H1 (cell line): ENCODE data around the gene LRP1. TPM values are rescaled to one million over a fixed set of nuclear protein-coding genes. Genes with fewer than 3 reads are reported as not detected.

ENCODE experiments used
- CTCF ChIA-PET: fragments of 300-600 bp; sonication (Branson Sonifier 250); formaldehyde crosslinking; loops from one replicate; lab custom pipeline; 2021; ENCODE audit not compliant: partially characterized antibody; lab: Charles Lee
- POLR2A ChIA-PET: fragments of 300-600 bp; sonication (Branson Sonifier 250); formaldehyde crosslinking; loops from one replicate; lab custom pipeline; 2021; ENCODE audit warnings: inconsistent platforms; ENCODE audit not compliant: partially characterized antibody; lab: Charles Lee
- DNase-seq, 2 experiments: peaks; one replicate each; pipeline versions ENCODE4 v3.0.0 to v3.0.0-alpha.2; 2010 to 2022; ENCODE audit warnings: low spot score in 2 of 2, low read depth in 1 of 2, mixed read lengths in 1 of 2
- FAIRE-seq: peaks from 2 replicates; lab custom pipeline; 2011; peaks lifted over from hg19 to GRCh38; lab: Jason Lieb, UNC
- H2AFZ ChIP-seq: 2 replicates; pipeline ENCODE4 v1.8.1; 2012; ENCODE audit warnings: low read length, inconsistent platforms
- H2AK5ac ChIP-seq: 2 replicates; pipeline ENCODE4 v1.6.1; 2013; ENCODE audit warnings: low read depth, low read length
- H2BK120ac ChIP-seq: replicated peaks from 2 replicates; pipeline ENCODE3; 2013; ENCODE audit warnings: low read depth, low read length, inconsistent platforms
- H2BK12ac ChIP-seq: 2 replicates; pipeline ENCODE4 v1.6.1; 2013; ENCODE audit warnings: low read depth, low read length
- H2BK15ac ChIP-seq: 2 replicates; pipeline ENCODE4 v1.6.1; 2013; ENCODE audit warnings: low read length
- H2BK20ac ChIP-seq: 2 replicates; pipeline ENCODE4 v1.6.1; 2013; ENCODE audit warnings: low read length
- H2BK5ac ChIP-seq: 2 replicates; pipeline ENCODE4 v1.6.1; 2013; ENCODE audit warnings: low read depth, low read length
- H3K14ac ChIP-seq: 2 replicates; pipeline ENCODE4 v1.6.1; 2013; ENCODE audit warnings: inconsistent platforms; ENCODE audit not compliant: insufficient read length
- H3K18ac ChIP-seq: 2 replicates; pipeline ENCODE4 v1.6.1; 2013; ENCODE audit warnings: low read length; ENCODE audit errors: extremely low read depth
- H3K23ac ChIP-seq: 2 replicates; pipeline ENCODE4 v1.6.1; 2013; ENCODE audit warnings: inconsistent platforms; ENCODE audit not compliant: insufficient read length
- H3K23me2 ChIP-seq: 2 replicates; pipeline ENCODE4 v1.6.1; 2013; ENCODE audit warnings: low read depth, low read length
- H3K27ac ChIP-seq: 2 replicates; pipeline ENCODE4 v1.6.1; 2011; ENCODE audit warnings: low read depth, low read length, inconsistent platforms
- H3K27me3 ChIP-seq, 4 experiments: replicated peaks in 1 of 4; 1 replicate in 1 of 4; 2 replicates in 3 of 4; pipeline versions ENCODE4 v1.6.1 to v1.8.1; 2011 to 2013; ENCODE audit warnings: low read length in 3 of 4, mild to moderate bottlenecking in 3 of 4, inconsistent platforms in 2 of 4, mixed read lengths in 2 of 4, moderate library complexity in 1 of 4; ENCODE audit not compliant: control insufficient read depth in 3 of 4, insufficient read depth in 3 of 4; ENCODE audit errors: extremely low read depth in 1 of 4
- H3K36me3 ChIP-seq, 4 experiments: 2 replicates each; pipeline versions ENCODE4 v1.6.1 to v1.8.1; 2011 to 2013; ENCODE audit warnings: mild to moderate bottlenecking in 4 of 4, low read length in 3 of 4, moderate library complexity in 2 of 4, control low read depth in 1 of 4, inconsistent platforms in 1 of 4; ENCODE audit not compliant: insufficient read depth in 4 of 4, control insufficient read depth in 2 of 4
- H3K4ac ChIP-seq: replicated peaks from 2 replicates; pipeline ENCODE3; 2013; ENCODE audit warnings: low read length, low read depth, mixed read lengths, inconsistent platforms; ENCODE audit not compliant: insufficient read length
- H3K4me1 ChIP-seq, 4 experiments: replicated peaks in 1 of 4; 1 replicate in 1 of 4; 2 replicates in 3 of 4; pipeline versions ENCODE4 v1.6.1 to v1.8.1; 2011 to 2013; ENCODE audit warnings: low read length in 3 of 4, inconsistent platforms in 2 of 4, mixed read lengths in 1 of 4; ENCODE audit not compliant: insufficient read depth in 4 of 4, control insufficient read depth in 3 of 4
- H3K4me2 ChIP-seq, 2 experiments: 2 replicates each; pipeline versions ENCODE4 v1.6.1 to v1.8.1; 2011 to 2013; ENCODE audit warnings: low read depth in 2 of 2, low read length in 2 of 2, control low read depth in 1 of 2, inconsistent platforms in 1 of 2, mild to moderate bottlenecking in 1 of 2; ENCODE audit not compliant: insufficient read depth in 1 of 2
- H3K4me3 ChIP-seq, 4 experiments: fragments of 200-600, 300-600 bp in 1 of 4; sonication (generic), shearing (Covaris generic), sonication (Bioruptor Twin) in 1 of 4; 2 replicates each; pipeline versions ENCODE4 v1.5.1 to v1.8.1; 2011 to 2016; ENCODE audit warnings: low read length in 4 of 4, low read depth in 3 of 4, control low read depth in 2 of 4, inconsistent platforms in 2 of 4, mild to moderate bottlenecking in 2 of 4, mixed read lengths in 1 of 4, moderate library complexity in 1 of 4; ENCODE audit not compliant: insufficient read depth in 2 of 4; ENCODE audit errors: extremely low read depth in 1 of 4
- H3K56ac ChIP-seq: replicated peaks from 2 replicates; pipeline ENCODE3; 2013; ENCODE audit warnings: low read depth, mild to moderate bottlenecking, mixed read lengths, low read length, inconsistent platforms; ENCODE audit not compliant: insufficient read length
- H3K79me1 ChIP-seq: 2 replicates; pipeline ENCODE4 v1.6.1; 2013; ENCODE audit warnings: low read depth, low read length, control low read depth
- H3K79me2 ChIP-seq, 2 experiments: 2 replicates each; pipeline versions ENCODE4 v1.6.1 to v1.8.1; 2012 to 2013; ENCODE audit warnings: low read length in 2 of 2, mild to moderate bottlenecking in 2 of 2, inconsistent platforms in 1 of 2; ENCODE audit not compliant: insufficient read depth in 2 of 2, control insufficient read depth in 1 of 2
- H3K9ac ChIP-seq, 4 experiments: replicated peaks in 1 of 4; 1 replicate in 1 of 4; 2 replicates in 3 of 4; pipeline versions ENCODE4 v1.6.1 to v1.8.1; 2011 to 2013; ENCODE audit warnings: low read depth in 3 of 4, low read length in 3 of 4, control low read depth in 2 of 4, mild to moderate bottlenecking in 2 of 4, moderate library complexity in 2 of 4, inconsistent platforms in 1 of 4; ENCODE audit errors: extremely low read depth in 1 of 4
- H3K9me3 ChIP-seq, 2 experiments: 2 replicates each; pipeline versions ENCODE4 v1.6.1 to v1.8.1; 2012 to 2013; ENCODE audit warnings: mild to moderate bottlenecking in 2 of 2, moderate library complexity in 2 of 2, control low read depth in 1 of 2, inconsistent platforms in 1 of 2, low read depth in 1 of 2, low read length in 1 of 2, mixed read lengths in 1 of 2; ENCODE audit not compliant: insufficient read depth in 2 of 2
- H4K20me1 ChIP-seq, 2 experiments: replicated peaks in 1 of 2; 2 replicates each; pipeline versions ENCODE3 to v1.8.1; 2011 to 2013; ENCODE audit warnings: inconsistent platforms in 2 of 2, low read length in 2 of 2, mild to moderate bottlenecking in 1 of 2; ENCODE audit not compliant: insufficient read depth in 2 of 2, control insufficient read depth in 1 of 2
- H4K5ac ChIP-seq: 2 replicates; pipeline ENCODE4 v1.6.1; 2013; ENCODE audit warnings: low read length, low read depth, mixed read lengths, inconsistent platforms; ENCODE audit not compliant: insufficient read length
- H4K8ac ChIP-seq: 2 replicates; pipeline ENCODE4 v1.8.0; 2013; ENCODE audit warnings: mild to moderate bottlenecking, moderate library complexity, low read length, inconsistent platforms; ENCODE audit not compliant: insufficient read depth; ENCODE audit errors: extremely low read depth
- H4K91ac ChIP-seq: replicated peaks from 2 replicates; pipeline ENCODE3; 2013; ENCODE audit warnings: low read length, mixed read lengths, inconsistent platforms; ENCODE audit not compliant: insufficient read length
- CTBP2 ChIP-seq: IDR thresholded peaks from 2 replicates; pipeline ENCODE4 v1.7.0; 2011; ENCODE audit warnings: borderline replicate concordance, mild to moderate bottlenecking, moderate library complexity, mixed read lengths, low read length; ENCODE audit not compliant: insufficient read depth, insufficient read length
- E2F6 ChIP-seq: IDR thresholded peaks from 2 replicates; pipeline ENCODE4 v1.6.1; 2012; ENCODE audit warnings: inconsistent platforms
- EGR1 ChIP-seq: IDR thresholded peaks from 2 replicates; pipeline ENCODE4 v1.6.1; 2011; ENCODE audit warnings: low read depth, low read length, borderline replicate concordance
- GTF2F1 ChIP-seq: IDR thresholded peaks from 2 replicates; pipeline ENCODE4 v1.6.1; 2012; ENCODE audit warnings: low read depth, low read length, improper control_type of control experiment, borderline replicate concordance
- MAFK ChIP-seq: IDR thresholded peaks from 2 replicates; pipeline ENCODE4 v1.6.1; 2012; ENCODE audit warnings: low read depth, mild to moderate bottlenecking, improper control_type of control experiment, low read length
- NRF1 ChIP-seq: IDR thresholded peaks from 2 replicates; pipeline ENCODE4 v1.6.1; 2011; ENCODE audit warnings: mild to moderate bottlenecking, low read depth, low read length, improper control_type of control experiment
- RBBP5 ChIP-seq: IDR thresholded peaks from 2 replicates; pipeline ENCODE4 v1.7.1; 2012; ENCODE audit warnings: low read depth, mild to moderate bottlenecking, inconsistent platforms, low read length, moderate library complexity, borderline replicate concordance
- RNF2 ChIP-seq: fragments of 200-900, 300-1000 bp; sonication (generic); IDR thresholded peaks from 2 replicates; pipeline ENCODE4 v1.7.1; 2016; ENCODE audit warnings: borderline replicate concordance, low read depth, mild to moderate bottlenecking, antibody characterized with exemption, low read length; ENCODE audit not compliant: poor library complexity, severe bottlenecking; ENCODE audit errors: missing control alignments
- TBP ChIP-seq: IDR thresholded peaks from 2 replicates; pipeline ENCODE4 v1.6.1; 2011; ENCODE audit warnings: low read depth, low read length, improper control_type of control experiment
- USF2 ChIP-seq: IDR thresholded peaks from 2 replicates; pipeline ENCODE4 v1.6.1; 2011; ENCODE audit warnings: low read length, improper control_type of control experiment
- ZNF274 ChIP-seq: IDR thresholded peaks from 2 replicates; pipeline ENCODE4 v1.7.0; 2012; ENCODE audit warnings: low read length, borderline replicate concordance; ENCODE audit errors: extremely low read depth
- polyA plus RNA-seq, 7 experiments: library from polyadenylated mRNA; depleted of rRNA in 3 of 7; stranded (reverse) in 5 of 7; unstranded in 2 of 7; fragments of >200 nt in 5 of 7; fragments of 200-250 nt in 2 of 7; gene quantifications; 1 replicate in 5 of 7; 2 replicates in 1 of 7; 4 replicates in 1 of 7; pipeline versions ENCODE4 v1.2.1 to v1.2.3, GENCODE V29; 2011 to 2013; ENCODE audit warnings: missing spikeins in 2 of 7, mixed read lengths in 2 of 7
- total RNA-seq: library from RNA; stranded (reverse); fragmentation: NEBNext Ultra II Directional; extraction: Animal tissue kit (Norgen Biotek cat#: 25700); gene quantifications from 2 replicates; pipeline ENCODE4 v1.2.1, GENCODE V29; 2021

LRP1 gene
- total and polyA plus RNA-seq, 2 of the 8 experiments (the other 6 are each of a cell fraction or from before 2014, with no cell fraction given): 35.3 to 92.5 TPM

- POLR2A ChIA-PET: interaction anchor here (0.6 to 9.3 kb wide), 24 partner anchors 8 to 358 kb away, joined by 3 to 105 read pairs (median 10); partner anchors contain the start of genes LRP1-AS, MARS1, NEMP1 and STAT6
- TF ChIP-seq ZNF274 (no peak), CTBP2 (no peak), TBP (no peak), USF2 (no peak), RBBP5 (no peak), EGR1 (no peak), E2F6 (no peak), RNF2 (no peak), GTF2F1 (no peak), NRF1 (no peak), MAFK (no peak)
Measured at GRCh38 chr12:57129889-57130288, 1.6 kb downstream of the LRP1 start.

More at GRCh38 chr12:57129889-57130288, 1.6 kb downstream of the LRP1 start:
- no peak overlapping the region for H4K8ac ChIP-seq
- H3K4me2 ChIP-seq: peak overlapping the region; percentile 78 to 86
- H2BK5ac ChIP-seq: 0 out of 2 replicates have a peak overlapping the region, but pooled peaks have one; percentile 95
- H2BK12ac ChIP-seq: no peak overlapping the region
- no peak overlapping the region for H3K4ac ChIP-seq
- peaks cover 6% of the 10 kb centered on the region; the same call in 1 of the 2 replicates for H3K23me2 ChIP-seq
- H3K79me2 ChIP-seq: peaks cover 7 to 54% of the 10 kb centered on the region in 2 experiments; a peak in 3 of 4 replicates
- peak overlapping the region in 3 of 4 experiments; percentile 0 to 37 (median 16); a peak in 2 of 7 replicates for H3K9ac ChIP-seq
- no peak overlapping the region for H3K14ac ChIP-seq
- DNase-seq: no peak
- no peak overlapping the region for H2AK5ac ChIP-seq
- no peak overlapping the region for H2BK15ac ChIP-seq
- no peak overlapping the region for H2AFZ ChIP-seq
- H2BK120ac ChIP-seq: no peak overlapping the region
- no peak overlapping the region for H4K91ac ChIP-seq
- no peaks in the 10 kb centered on the region for H3K9me3 ChIP-seq
- peaks cover 13% of the 10 kb centered on the region for H3K79me1 ChIP-seq
- no peak overlapping the region for H4K5ac ChIP-seq
- 0 out of 2 replicates have a peak overlapping the region, but pooled peaks have one; percentile 71 for H3K27ac ChIP-seq
- H3K4me3 ChIP-seq: peak overlapping the region; percentile 80 to 93 (median 82)
- no peak overlapping the region for H2BK20ac ChIP-seq
- H3K36me3 ChIP-seq: no peaks in the 10 kb centered on the region; a peak in 1 of 8 replicates
- FAIRE-seq: no peak
- no peak overlapping the region for H3K23ac ChIP-seq
- CTCF ChIA-PET: interaction anchor here (2.2 to 19.8 kb wide), 4 partner anchors 17 to 60 kb away, joined by 5 to 305 read pairs (median 18); partner anchors contain the start of genes LRP1-AS and STAT6
- no peaks in the 10 kb centered on the region for H3K27me3 ChIP-seq
- no peak overlapping the region for H3K18ac ChIP-seq
- peaks cover 5 to 14% of the 10 kb centered on the region in 2 experiments for H4K20me1 ChIP-seq
- peak overlapping the region; percentile 3 for H3K56ac ChIP-seq
- H3K4me1 ChIP-seq: peaks cover 24 to 44% (median 30%) of the 10 kb centered on the region in 4 experiments
